K562 treated with DMSO at 1 percent for 48 hours (cell line): ENCODE results near the gene EIF2AK3. TPM values are rescaled to one million over a fixed set of nuclear protein-coding genes. Genes with fewer than 3 reads are reported as not detected.

ENCODE experiments used
- total RNA-seq: library from RNA; unstranded; fragments of 300-600 nt; gene quantifications from 2 replicates; pipeline ENCODE4 v1.2.3, GENCODE V29; 2022; ENCODE audit warnings: low replicate concordance; ENCODE audit errors: extremely low read depth

The EIF2AK3 gene
- total RNA-seq: not detected in 2 replicates

DNA sequence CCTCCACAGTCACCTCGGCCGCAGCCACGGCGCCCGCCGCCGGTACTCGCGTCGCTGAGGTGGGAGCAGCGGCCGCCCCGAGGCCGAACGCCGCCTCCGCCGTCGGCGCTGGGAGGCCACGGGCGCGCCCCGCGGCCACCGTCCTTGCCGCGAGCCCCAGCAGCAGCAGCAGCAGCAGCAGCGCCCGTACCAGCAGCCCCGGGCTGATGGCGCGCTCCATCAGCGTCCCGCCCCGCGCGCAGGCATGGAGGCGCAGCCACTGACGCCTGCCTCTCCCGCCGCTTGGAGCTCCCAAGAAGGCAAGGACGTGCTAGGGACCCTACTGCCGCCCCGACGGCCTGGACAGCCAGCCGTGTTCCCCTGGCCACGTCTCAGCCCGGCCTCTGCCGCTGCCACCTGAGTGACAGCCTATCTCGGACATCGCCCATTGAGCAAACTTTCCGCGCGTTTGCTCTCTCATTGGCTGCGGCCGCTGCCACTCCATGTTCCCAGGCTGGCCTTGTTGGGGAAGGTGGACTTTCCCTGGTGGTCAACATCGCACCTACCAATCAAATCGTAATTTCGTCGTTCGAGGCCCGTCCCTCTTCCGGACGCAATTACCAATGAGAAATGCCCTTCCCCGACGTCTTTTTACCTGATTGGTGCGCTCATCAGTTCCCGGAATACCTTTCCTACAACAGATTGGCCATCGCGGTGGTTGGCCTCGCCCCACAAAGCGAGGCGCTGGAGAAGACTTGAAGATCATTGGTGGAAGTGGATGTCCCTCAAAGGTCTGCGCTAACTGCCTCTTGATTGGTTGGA lies at the start of gene EIF2AK3:
EIF2AK3 (minus strand) TSS at position 410 of the 801 bp plus-strand sequence; CDS start at position 220, 190 bp downstream.

Other genes starting within 250 kb of the EIF2AK3 start
- gene FOXI3, start 174.8 kb downstream of the EIF2AK3 start, total RNA-seq: not detected in 2 replicates
- not detected in 2 replicates for gene RPIA, start 64.2 kb upstream of the EIF2AK3 start, total RNA-seq